ENCODE results near the gene JPH2.
"Not testable (repeated sequence)": the region's sequence is repeated elsewhere in the genome, so short reads cannot be mapped to it uniquely, and the experiment has no call there.

JPH2 gene

GRCh38 chr20:44153636-44154043, 33.3 kb downstream of the JPH2 start:
- DNase-seq, result peak; percentile 36

GRCh38 chr20:44151621-44152416, 35.2 kb downstream of the JPH2 start:
- no peak for DNase-seq

GRCh38 chr20:44146272-44146671, 40.7 kb downstream of the JPH2 start:
- no peak for DNase-seq

GRCh38 chr20:44145131-44145775, 41.7 kb downstream of the JPH2 start:
- no peak for DNase-seq

- DNase-seq, result no peak
These were observed 43.1 kb downstream of the JPH2 start for GRCh38 chr20:44143936-44144335.

GRCh38 chr20:44142413-44142812, 44.6 kb downstream of the JPH2 start:
- no peak for DNase-seq

- DNase-seq, result no peak
These were observed 45.1 kb downstream of the JPH2 start for GRCh38 chr20:44141873-44142272.

GRCh38 chr20:44138867-44139266, 48.1 kb downstream of the JPH2 start:
- DNase-seq, result no peak

GRCh38 chr20:44137266-44137801, 49.7 kb downstream of the JPH2 start:
- DNase-seq, result no peak

GRCh38 chr20:44136579-44137265, 50.3 kb downstream of the JPH2 start:
- no peak for DNase-seq

GRCh38 chr20:44135417-44136204, 51.4 kb downstream of the JPH2 start:
- DNase-seq, result no peak

- no peak for DNase-seq
These were observed 52.0 kb downstream of the JPH2 start for GRCh38 chr20:44135012-44135412.

- no peak for DNase-seq
These were observed 53.6 kb downstream of the JPH2 start for GRCh38 chr20:44133424-44133823.

- DNase-seq, result no peak
These were observed 55.3 kb downstream of the JPH2 start for GRCh38 chr20:44131704-44132103.

GRCh38 chr20:44129911-44130718, 56.9 kb downstream of the JPH2 start:
- no peak for DNase-seq

- not testable (repeated sequence) for DNase-seq
These were observed 57.7 kb downstream of the JPH2 start for GRCh38 chr20:44129300-44129699.

- no peak for DNase-seq
These were observed 60.5 kb downstream of the JPH2 start for GRCh38 chr20:44126445-44126844.

GRCh38 chr20:44125332-44126127, 61.5 kb downstream of the JPH2 start:
- DNase-seq, result no peak

GRCh38 chr20:44123874-44124535, 63.0 kb downstream of the JPH2 start:
- DNase-seq, result no peak

GRCh38 chr20:44123251-44123650, 63.7 kb downstream of the JPH2 start:
- no peak for DNase-seq
